ENCODE measurements around the gene PERM1.

Gene PERM1

DNA sequence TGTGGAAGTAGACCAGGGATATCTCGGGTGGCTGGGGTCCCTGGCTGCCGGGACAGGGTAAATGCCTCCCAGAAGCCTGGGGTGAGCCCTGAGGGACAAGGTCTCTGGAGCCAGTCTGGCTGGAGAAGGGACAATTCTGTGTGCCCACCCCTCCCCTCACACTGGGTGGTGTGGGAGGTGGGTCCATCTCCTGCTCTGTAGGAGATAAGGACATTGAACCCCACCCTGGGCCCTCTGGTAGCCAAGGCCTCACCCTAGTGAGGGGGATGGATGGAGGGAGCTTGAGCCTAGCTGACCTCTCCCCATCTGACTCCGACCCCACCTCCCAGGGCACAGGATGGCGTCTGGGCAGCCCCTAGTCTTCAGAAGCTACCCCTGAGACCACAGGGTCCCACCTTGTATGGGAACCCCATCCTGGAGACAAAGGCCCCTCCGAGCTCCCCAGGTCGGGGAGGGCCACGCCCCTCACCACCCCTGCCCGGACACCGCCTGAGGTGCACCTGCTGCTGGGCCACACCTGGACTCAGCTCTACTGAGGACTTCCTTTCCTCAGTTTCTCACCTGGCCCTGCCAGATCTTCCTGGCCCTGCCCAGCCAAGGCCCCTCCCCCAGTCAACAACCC lies 42.4 kb upstream of the PERM1 start:
- TF ChIP-seq, protein P1, sequence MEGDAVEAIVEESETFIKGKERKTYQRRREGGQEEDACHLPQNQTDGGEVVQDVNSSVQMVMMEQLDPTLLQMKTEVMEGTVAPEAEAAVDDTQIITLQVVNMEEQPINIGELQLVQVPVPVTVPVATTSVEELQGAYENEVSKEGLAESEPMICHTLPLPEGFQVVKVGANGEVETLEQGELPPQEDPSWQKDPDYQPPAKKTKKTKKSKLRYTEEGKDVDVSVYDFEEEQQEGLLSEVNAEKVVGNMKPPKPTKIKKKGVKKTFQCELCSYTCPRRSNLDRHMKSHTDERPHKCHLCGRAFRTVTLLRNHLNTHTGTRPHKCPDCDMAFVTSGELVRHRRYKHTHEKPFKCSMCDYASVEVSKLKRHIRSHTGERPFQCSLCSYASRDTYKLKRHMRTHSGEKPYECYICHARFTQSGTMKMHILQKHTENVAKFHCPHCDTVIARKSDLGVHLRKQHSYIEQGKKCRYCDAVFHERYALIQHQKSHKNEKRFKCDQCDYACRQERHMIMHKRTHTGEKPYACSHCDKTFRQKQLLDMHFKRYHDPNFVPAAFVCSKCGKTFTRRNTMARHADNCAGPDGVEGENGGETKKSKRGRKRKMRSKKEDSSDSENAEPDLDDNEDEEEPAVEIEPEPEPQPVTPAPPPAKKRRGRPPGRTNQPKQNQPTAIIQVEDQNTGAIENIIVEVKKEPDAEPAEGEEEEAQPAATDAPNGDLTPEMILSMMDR (IDR thresholded peaks at IDR 0.05; ENCODE audit: insufficient read depth, low read length, poor library complexity, severe bottlenecking), result no peak
- no peak for TF ChIP-seq EZH2phosphoT487 (conservative IDR thresholded peaks at IDR 0.05; ENCODE audit: low read length)

DNA sequence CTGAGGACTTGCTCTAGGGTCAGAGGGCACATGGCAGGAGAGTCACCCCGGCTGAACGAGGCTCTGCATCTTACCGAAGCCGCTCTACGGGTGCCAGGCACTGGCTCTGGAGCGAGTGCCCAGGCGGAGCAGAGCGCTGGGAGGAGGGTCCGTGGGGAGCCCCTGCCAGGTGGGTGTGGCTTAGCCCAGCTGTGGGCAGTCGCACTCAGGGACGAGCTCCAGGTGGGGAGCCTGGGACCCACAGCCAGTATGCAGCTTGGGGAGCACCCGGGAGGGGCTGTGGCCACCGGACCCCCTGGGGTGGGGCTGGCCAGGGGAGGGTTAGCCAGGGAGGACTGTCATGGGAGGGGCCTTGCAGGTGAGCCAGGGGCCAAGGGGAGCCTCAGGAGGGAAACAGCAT lies 41.8 kb upstream of the PERM1 start:
- no peaks in the 10 kb centered on the region for H3K79me2 ChIP-seq (ENCODE audit: insufficient read depth, low read length)
- no peak overlapping the region for H3K4me3 ChIP-seq (ENCODE audit: insufficient read depth, low read length, poor library complexity, severe bottlenecking)
- no peaks in the 10 kb centered on the region for H3K9me2 ChIP-seq (replicated peaks; ENCODE audit: insufficient read depth, low read length)
- H2AFZ ChIP-seq (ENCODE audit: low read depth, low read length, severe bottlenecking), result no peak overlapping the region
- no peak overlapping the region for H3K27ac ChIP-seq (ENCODE audit: low read depth, low read length)
- no peaks in the 10 kb centered on the region for H3K36me3 ChIP-seq (ENCODE audit: low read length)
- H3K9me3 ChIP-seq (ENCODE audit: insufficient read depth, low read length), result no peaks in the 10 kb centered on the region
- no peak overlapping the region for H3K4me2 ChIP-seq (ENCODE audit: low read depth, low read length, poor library complexity, severe bottlenecking)
- no peaks in the 10 kb centered on the region for H3F3A ChIP-seq (ENCODE audit: insufficient read depth)
- TF ChIP-seq, protein P1 (IDR thresholded peaks at IDR 0.05; ENCODE audit: insufficient read depth, low read length, poor library complexity, severe bottlenecking), result no peak
- TF ChIP-seq EZH2phosphoT487 (conservative IDR thresholded peaks at IDR 0.05; ENCODE audit: low read length), result no peak
- H4K20me1 ChIP-seq (ENCODE audit: low read depth, low read length), result no peaks in the 10 kb centered on the region
- no peak overlapping the region for H3K9ac ChIP-seq (ENCODE audit: low read length)
- no peaks in the 10 kb centered on the region for H3K27me3 ChIP-seq (ENCODE audit: low read length)

More for the DNA sequence above, 42.4 kb upstream of the PERM1 start:
- no peaks in the 10 kb centered on the region for H3K9me3 ChIP-seq (ENCODE audit: insufficient read depth, low read length)
- no peaks in the 10 kb centered on the region for H3K27me3 ChIP-seq (ENCODE audit: low read length)
- no peaks in the 10 kb centered on the region for H3K36me3 ChIP-seq (ENCODE audit: low read length)
- H3K9ac ChIP-seq (ENCODE audit: low read length), result no peak overlapping the region
- H3K27ac ChIP-seq (ENCODE audit: low read depth, low read length), result no peak overlapping the region
- H2AFZ ChIP-seq (ENCODE audit: low read depth, low read length, severe bottlenecking), result no peak overlapping the region
- H3K79me2 ChIP-seq (ENCODE audit: insufficient read depth, low read length), result no peaks in the 10 kb centered on the region
- H3F3A ChIP-seq (ENCODE audit: insufficient read depth), result no peaks in the 10 kb centered on the region
- H4K20me1 ChIP-seq (ENCODE audit: low read depth, low read length), result no peaks in the 10 kb centered on the region
- no peaks in the 10 kb centered on the region for H3K9me2 ChIP-seq (replicated peaks; ENCODE audit: insufficient read depth, low read length)
- H3K4me3 ChIP-seq (ENCODE audit: insufficient read depth, low read length, poor library complexity, severe bottlenecking), result no peak overlapping the region
- no peak overlapping the region for H3K4me2 ChIP-seq (ENCODE audit: low read depth, low read length, poor library complexity, severe bottlenecking)

DNA sequence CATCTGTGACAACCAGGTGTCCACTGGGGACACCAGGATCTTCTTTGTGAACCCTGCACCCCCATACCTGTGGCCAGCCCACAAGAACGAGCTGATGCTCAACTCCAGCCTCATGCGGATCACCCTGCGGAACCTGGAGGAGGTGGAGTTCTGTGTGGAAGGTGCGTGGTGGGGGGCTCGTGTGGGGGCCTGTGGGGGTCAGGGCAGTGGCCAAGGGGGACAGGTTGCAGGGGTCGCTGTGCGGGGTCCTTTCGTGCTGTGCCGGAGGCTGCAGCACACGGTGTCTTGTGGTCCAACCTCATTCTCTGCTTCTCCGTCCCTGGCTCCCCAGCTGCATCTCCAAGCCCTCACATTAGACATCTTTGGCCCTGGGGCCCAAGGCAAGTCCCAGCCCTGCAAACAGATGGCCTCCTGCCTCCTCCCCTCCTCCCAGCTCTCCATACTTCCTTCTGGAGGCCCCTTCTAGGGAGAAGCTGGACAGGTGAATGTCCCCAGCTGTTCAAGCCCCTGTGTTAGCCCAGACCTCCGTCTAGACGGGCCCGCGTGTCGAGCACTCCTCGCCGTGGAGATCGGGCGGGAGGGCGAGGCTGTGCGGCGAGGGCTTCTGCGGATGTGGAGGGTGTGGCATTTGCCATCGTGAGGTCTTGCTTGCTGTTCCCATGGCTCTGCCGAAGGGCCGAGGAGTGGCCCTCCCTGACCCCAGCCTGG lies 40.6 kb upstream of the PERM1 start:
- Histone ChIP-seq H3K27me3 (ENCODE audit: low read length) (no peaks in the 10 kb centered on the region), H3F3A (ENCODE audit: insufficient read depth) (no peaks in the 10 kb centered on the region), H3K4me3 (ENCODE audit: insufficient read depth, low read length, poor library complexity, severe bottlenecking) (no peak overlapping the region), H2AFZ (ENCODE audit: low read depth, low read length, severe bottlenecking) (no peak overlapping the region), H3K9me2 (replicated peaks; ENCODE audit: insufficient read depth, low read length) (no peaks in the 10 kb centered on the region), H3K9ac (ENCODE audit: low read length) (no peak overlapping the region), H4K20me1 (ENCODE audit: low read depth, low read length) (no peaks in the 10 kb centered on the region), H3K4me2 (ENCODE audit: low read depth, low read length, poor library complexity, severe bottlenecking) (no peak overlapping the region), H3K36me3 (ENCODE audit: low read length) (no peaks in the 10 kb centered on the region), H3K9me3 (ENCODE audit: insufficient read depth, low read length) (no peaks in the 10 kb centered on the region), H3K79me2 (ENCODE audit: insufficient read depth, low read length) (no peaks in the 10 kb centered on the region), H3K27ac (ENCODE audit: low read depth, low read length) (no peak overlapping the region)
- TF ChIP-seq, protein P1 (IDR thresholded peaks at IDR 0.05; ENCODE audit: insufficient read depth, low read length, poor library complexity, severe bottlenecking), result no peak
- no peak for TF ChIP-seq EZH2phosphoT487 (conservative IDR thresholded peaks at IDR 0.05; ENCODE audit: low read length)

Data from SU-DHL-6 (cell line).